BJ (cell line): ENCODE results near the gene TRABD2A. TPM values are rescaled to one million over a fixed set of nuclear protein-coding genes. Genes with fewer than 3 reads are reported as not detected.

Experiments used
- CTCF ChIA-PET: fragments of 350-600 bp; formaldehyde crosslinking; extraction: SDS; loops from one replicate; lab custom pipeline; 2021; ENCODE audit warnings: antibody characterized with exemption, inconsistent platforms; lab: Yijun Ruan, JAX
- POLR2A ChIA-PET: fragments of 300-600 bp; sonication (Branson Sonifier 250); formaldehyde crosslinking; extraction: SDS; loops from one replicate; lab custom pipeline; 2021; ENCODE audit warnings: antibody characterized with exemption; lab: Charles Lee
- DNase-seq: peaks from one replicate; pipeline ENCODE4 v3.0.0-alpha.2; 2011; ENCODE audit warnings: low read depth
- H3K27me3 ChIP-seq: 2 replicates; pipeline ENCODE4 v1.6.0; 2011; ENCODE audit warnings: low read length; ENCODE audit not compliant: control insufficient read depth, insufficient read depth
- H3K36me3 ChIP-seq: 2 replicates; pipeline ENCODE4 v1.5.1; 2011; ENCODE audit warnings: low read length; ENCODE audit not compliant: control insufficient read depth, insufficient read depth
- H3K4me3 ChIP-seq: 2 replicates; pipeline ENCODE4 v1.5.1; 2011; ENCODE audit warnings: low read depth, mild to moderate bottlenecking, control low read depth, low read length
- polyA minus RNA-seq: library from RNA; depleted of rRNA, polyadenylated mRNA; stranded (reverse); fragments of >200 nt; gene quantifications from 2 replicates; pipeline ENCODE4 v1.2.3, GENCODE V29; 2011; rRNA and poly(A)+ RNA removed
- polyA plus RNA-seq: library from polyadenylated mRNA; depleted of rRNA; stranded (reverse); fragments of >200 nt; gene quantifications from 2 replicates; pipeline ENCODE4 v1.2.3, GENCODE V29; 2011; rRNA removed
- TF ChIP-seq, protein P1 (sequence below): IDR thresholded peaks from 2 replicates; pipeline ENCODE4 v1.5.1; 2011; ENCODE audit warnings: low read depth, mild to moderate bottlenecking, control low read depth, inconsistent platforms, low read length, moderate library complexity; ENCODE audit not compliant: insufficient read depth

Gene TRABD2A, protein sequence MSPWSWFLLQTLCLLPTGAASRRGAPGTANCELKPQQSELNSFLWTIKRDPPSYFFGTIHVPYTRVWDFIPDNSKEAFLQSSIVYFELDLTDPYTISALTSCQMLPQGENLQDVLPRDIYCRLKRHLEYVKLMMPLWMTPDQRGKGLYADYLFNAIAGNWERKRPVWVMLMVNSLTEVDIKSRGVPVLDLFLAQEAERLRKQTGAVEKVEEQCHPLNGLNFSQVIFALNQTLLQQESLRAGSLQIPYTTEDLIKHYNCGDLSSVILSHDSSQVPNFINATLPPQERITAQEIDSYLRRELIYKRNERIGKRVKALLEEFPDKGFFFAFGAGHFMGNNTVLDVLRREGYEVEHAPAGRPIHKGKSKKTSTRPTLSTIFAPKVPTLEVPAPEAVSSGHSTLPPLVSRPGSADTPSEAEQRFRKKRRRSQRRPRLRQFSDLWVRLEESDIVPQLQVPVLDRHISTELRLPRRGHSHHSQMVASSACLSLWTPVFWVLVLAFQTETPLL
- polyA plus RNA-seq, result 3.0 and 3.8 TPM in 2 replicates
- polyA minus RNA-seq, result 4.1 and 4.8 TPM in 2 replicates

DNA sequence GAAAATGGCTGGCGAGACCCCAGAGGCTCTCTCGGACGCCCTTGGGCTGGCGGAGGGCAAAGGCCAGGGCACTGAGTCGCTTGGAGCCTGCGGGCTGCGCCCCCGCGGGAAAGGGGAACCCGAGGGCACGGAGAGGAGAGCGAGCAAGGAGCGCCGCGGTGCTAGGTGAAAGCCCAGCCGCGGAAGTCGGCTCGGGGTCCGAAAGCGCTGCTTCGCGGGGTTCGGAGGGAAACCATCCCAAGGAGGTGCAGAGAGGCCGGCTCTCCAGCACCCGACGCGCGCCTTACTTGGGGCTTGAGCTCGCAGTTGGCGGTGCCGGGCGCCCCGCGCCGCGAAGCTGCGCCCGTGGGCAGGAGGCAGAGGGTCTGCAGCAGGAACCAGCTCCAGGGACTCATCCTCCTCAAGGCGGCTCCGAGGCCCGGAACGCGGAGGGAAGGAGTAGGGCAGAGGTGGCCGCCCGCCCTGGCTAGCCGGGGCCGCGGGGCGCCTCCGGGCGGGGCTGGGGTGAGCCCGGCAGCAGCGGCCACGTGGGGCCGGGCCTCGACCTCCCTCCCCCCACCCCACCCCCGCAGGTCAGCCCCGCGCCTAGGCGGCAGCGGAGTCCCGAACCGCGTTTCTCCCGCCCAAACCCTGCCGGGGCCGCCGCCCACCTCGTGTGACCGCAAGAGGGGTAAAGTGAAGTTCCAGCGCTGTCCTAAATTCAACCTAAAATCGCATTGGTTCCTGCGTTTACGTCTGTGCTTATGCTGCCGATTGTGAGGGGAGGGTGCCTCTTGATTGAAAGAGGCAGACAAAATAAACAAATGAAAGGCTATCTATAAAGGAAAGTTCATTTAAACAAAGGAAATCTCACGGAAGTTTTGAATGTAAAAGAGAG lies at the start of gene TRABD2A:
Gene TRABD2A (minus strand): TSS at position 440 of the 877 bp plus-strand sequence. CDS start 45 bp downstream, at position 395.
- DNase-seq, result no peak
- Histone ChIP-seq H3K36me3 (no peaks in the 10 kb centered on the region), H3K4me3 (peak within 1 kb of the TSS; percentile 44), H3K27me3 (peaks cover 9% of the 10 kb centered on the region)
- TF ChIP-seq, protein P1, sequence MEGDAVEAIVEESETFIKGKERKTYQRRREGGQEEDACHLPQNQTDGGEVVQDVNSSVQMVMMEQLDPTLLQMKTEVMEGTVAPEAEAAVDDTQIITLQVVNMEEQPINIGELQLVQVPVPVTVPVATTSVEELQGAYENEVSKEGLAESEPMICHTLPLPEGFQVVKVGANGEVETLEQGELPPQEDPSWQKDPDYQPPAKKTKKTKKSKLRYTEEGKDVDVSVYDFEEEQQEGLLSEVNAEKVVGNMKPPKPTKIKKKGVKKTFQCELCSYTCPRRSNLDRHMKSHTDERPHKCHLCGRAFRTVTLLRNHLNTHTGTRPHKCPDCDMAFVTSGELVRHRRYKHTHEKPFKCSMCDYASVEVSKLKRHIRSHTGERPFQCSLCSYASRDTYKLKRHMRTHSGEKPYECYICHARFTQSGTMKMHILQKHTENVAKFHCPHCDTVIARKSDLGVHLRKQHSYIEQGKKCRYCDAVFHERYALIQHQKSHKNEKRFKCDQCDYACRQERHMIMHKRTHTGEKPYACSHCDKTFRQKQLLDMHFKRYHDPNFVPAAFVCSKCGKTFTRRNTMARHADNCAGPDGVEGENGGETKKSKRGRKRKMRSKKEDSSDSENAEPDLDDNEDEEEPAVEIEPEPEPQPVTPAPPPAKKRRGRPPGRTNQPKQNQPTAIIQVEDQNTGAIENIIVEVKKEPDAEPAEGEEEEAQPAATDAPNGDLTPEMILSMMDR, result no peak
- ChIA-PET POLR2A (no interaction called here), CTCF (interaction anchor here (0.7 to 2.0 kb wide), 6 partner anchors 11 to 419 kb away, joined by 3 to 6 read pairs (median 3); no protein-coding TSS in a partner anchor)

DNA sequence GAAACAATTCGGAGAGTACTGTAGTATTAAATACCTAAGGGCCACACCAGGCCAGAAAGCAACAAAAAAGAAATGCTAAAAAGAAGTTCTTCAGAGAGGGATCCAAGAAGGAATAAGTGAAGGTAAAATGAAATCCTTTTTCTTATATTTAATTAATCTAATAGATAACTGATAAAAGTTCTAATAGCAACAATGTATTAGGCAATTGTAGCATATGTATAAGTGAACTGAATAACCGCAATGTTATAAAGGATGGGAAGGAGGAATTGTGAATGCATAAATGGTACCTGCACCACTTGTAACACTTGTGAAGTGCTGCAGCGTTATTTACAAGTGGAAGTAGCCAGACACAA lies 46.4 kb upstream of the TRABD2A start:
- no peaks in the 10 kb centered on the region for H3K36me3 ChIP-seq
- H3K27me3 ChIP-seq, result no peaks in the 10 kb centered on the region
- DNase-seq, result no peak
- no peak overlapping the region for H3K4me3 ChIP-seq
- CTCF ChIA-PET, result interaction anchor here (1.3 to 3.2 kb wide), 7 partner anchors 14 to 365 kb away, joined by 3 to 106 read pairs (median 5); no protein-coding TSS in a partner anchor
- POLR2A ChIA-PET, result no interaction called here
- TF ChIP-seq, protein P1, result no peak

DNA sequence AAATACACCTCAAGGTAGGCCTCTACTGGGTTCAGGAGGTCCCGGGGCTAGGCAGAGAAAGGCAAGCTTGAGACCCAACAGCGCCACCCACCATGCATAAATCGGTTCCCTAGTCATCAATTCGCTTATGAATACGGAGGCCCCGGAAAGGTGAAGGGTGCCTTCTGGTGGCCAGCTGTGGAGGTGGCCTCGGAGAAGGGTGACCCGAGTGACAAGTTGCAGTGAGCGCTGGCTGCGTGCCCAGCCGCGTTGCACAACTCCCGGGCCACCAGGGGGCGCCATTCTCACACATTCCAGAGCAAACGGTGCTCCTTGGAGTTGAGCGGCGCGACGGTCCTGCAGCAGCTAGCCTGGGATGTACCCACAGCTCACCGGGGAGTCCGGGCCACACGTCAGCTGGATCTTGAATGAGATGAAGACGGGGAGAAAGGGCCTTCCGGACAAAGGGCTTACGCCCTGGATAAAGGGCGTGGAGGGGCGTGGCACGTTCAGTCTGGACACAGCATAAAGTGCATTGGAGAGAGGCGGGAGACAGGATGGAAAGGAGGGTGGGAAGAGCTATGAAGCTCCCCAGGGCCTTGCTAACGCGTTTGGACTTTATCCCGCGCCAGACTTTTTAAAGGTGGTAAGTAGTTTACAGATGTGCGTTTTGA lies 45.0 kb upstream of the TRABD2A start:
- ChIA-PET POLR2A (interaction anchor here (0.6 kb wide), 2 partner anchors 49 to 407 kb away, joined by 3 to 6 read pairs; no protein-coding TSS in a partner anchor), CTCF (interaction anchor here (0.6 to 3.2 kb wide), 65 partner anchors 9 to 476 kb away, joined by 3 to 106 read pairs (median 5); partner anchors contain the start of gene TRABD2A)
- no peaks in the 10 kb centered on the region for H3K27me3 ChIP-seq
- TF ChIP-seq, protein P1, result peak; percentile 94
- H3K36me3 ChIP-seq, result no peaks in the 10 kb centered on the region
- peak; percentile 36 for DNase-seq
- peak overlapping the region; percentile 37 for H3K4me3 ChIP-seq

DNA sequence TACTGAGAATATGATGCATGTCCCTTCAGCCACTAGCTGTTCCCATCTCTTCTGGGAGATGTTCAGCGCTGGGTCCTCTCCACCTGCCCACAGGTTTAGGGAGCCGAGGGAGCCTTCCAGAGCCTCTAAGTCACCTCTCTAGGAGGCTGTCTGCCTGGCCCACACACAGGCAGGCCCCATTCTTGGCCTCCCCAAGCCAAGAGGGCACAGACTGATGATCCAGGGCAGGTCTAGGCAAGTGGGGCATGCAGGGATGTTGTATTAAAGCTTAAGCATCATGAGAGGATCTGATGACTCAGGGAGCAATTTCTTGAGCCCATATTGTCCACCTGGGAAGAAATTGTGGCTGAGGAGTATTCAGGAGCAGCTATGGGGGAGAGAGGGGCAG lies 44.4 kb upstream of the TRABD2A start:
- H3K36me3 ChIP-seq, result no peaks in the 10 kb centered on the region
- CTCF ChIA-PET, result interaction anchor here (0.6 to 3.2 kb wide), 46 partner anchors 8 to 445 kb away, joined by 3 to 106 read pairs (median 5); partner anchors contain the start of gene TRABD2A
- no peak for DNase-seq
- H3K4me3 ChIP-seq, result no peak overlapping the region
- TF ChIP-seq, protein P1, result no peak
- POLR2A ChIA-PET, result no interaction called here
- H3K27me3 ChIP-seq, result no peaks in the 10 kb centered on the region
